ENCODE measurements around the gene SLC8A1.

- no peak for TF ChIP-seq CTCF (IDR thresholded peaks at IDR 0.05)
- TF ChIP-seq EZH2 (IDR thresholded peaks at IDR 0.05): no peak
Measured at GRCh38 chr2:40187054-40187453, 264.8 kb downstream of the SLC8A1 start.

Data from neural progenitor cell (in vitro differentiated cells).